GM12878 (cell line): Measurements from ENCODE around the gene NCAM2. TPM values are rescaled to one million over a fixed set of nuclear protein-coding genes. Genes with fewer than 3 reads are reported as not detected.

ENCODE experiments used
- ATAC-seq: fragments of 200-7000 bp; cut with Tn5 transposase; 3 replicates; pipeline ENCODE4 v1.9.1; 2020; ENCODE audit warnings: mild to moderate bottlenecking, moderate library complexity
- BruUV-seq: library from RNA; stranded (reverse); fragments of 400-500 nt; replicated peaks from 2 replicates; lab custom pipeline; 2021; lab: Mats Ljungman, UMichigan
- CTCF ChIA-PET: fragments of 300-600 bp; sonication (Branson Sonifier 250); formaldehyde crosslinking; extraction: SDS; loops from one replicate; lab custom pipeline; 2021; ENCODE audit warnings: inconsistent platforms; lab: Yijun Ruan, JAX
- POLR2A ChIA-PET: fragments of 350-600 bp; formaldehyde crosslinking; extraction: SDS; loops from one replicate; lab custom pipeline; 2021; ENCODE audit warnings: inconsistent platforms; lab: Charles Lee
- RAD21 ChIA-PET: fragments of 300-600 bp; sonication (Branson Sonifier 250); formaldehyde crosslinking; loops from one replicate; lab custom pipeline; 2023; ENCODE audit warnings: antibody characterized with exemption; ENCODE audit not compliant: unreplicated experiment; lab: Charles Lee
- SMC1A ChIA-PET: fragments of 300-600 bp; sonication (Branson Sonifier 250); formaldehyde crosslinking; loops from one replicate; lab custom pipeline; 2023; ENCODE audit not compliant: unreplicated experiment, uncharacterized antibody; lab: Charles Lee
- DNase-seq: peaks from one replicate; pipeline ENCODE4 v3.0.0-alpha.2; 2011; ENCODE audit warnings: low read depth, low spot score
- FAIRE-seq: peaks from 3 replicates; lab custom pipeline; 2011; peaks lifted over from hg19 to GRCh38; lab: Jason Lieb, UNC
- H2AFZ ChIP-seq: 2 replicates; pipeline ENCODE4 v1.6.0; 2011; ENCODE audit warnings: low read depth, low read length, control low read depth; ENCODE audit not compliant: control insufficient read depth
- H3K27ac ChIP-seq: 2 replicates; pipeline ENCODE4 v1.5.1; 2011; ENCODE audit warnings: control low read depth; ENCODE audit not compliant: control insufficient read depth, insufficient read depth
- H3K27me3 ChIP-seq, 2 experiments: replicated peaks in 1 of 2; 2 replicates each; pipeline versions ENCODE4 v1.6.0 to v1.6.1; 2011; ENCODE audit warnings: low read length in 1 of 2; ENCODE audit not compliant: control insufficient read depth in 2 of 2, insufficient read depth in 2 of 2
- H3K36me3 ChIP-seq, 2 experiments: 2 replicates each; pipeline ENCODE4 v1.5.1; 2011; ENCODE audit warnings: low read length in 1 of 2; ENCODE audit not compliant: control insufficient read depth in 2 of 2, insufficient read depth in 2 of 2
- H3K4me1 ChIP-seq: 2 replicates; pipeline ENCODE4 v1.6.1; 2011; ENCODE audit warnings: mild to moderate bottlenecking, low read length, moderate library complexity, mixed read lengths; ENCODE audit not compliant: control insufficient read depth, insufficient read depth
- H3K4me2 ChIP-seq: 2 replicates; pipeline ENCODE4 v1.6.0; 2011; ENCODE audit warnings: control low read depth; ENCODE audit not compliant: control insufficient read depth, insufficient read depth
- H3K4me3 ChIP-seq: fragments of 200-600 bp; sonication (generic); 2 replicates; pipeline ENCODE4 v1.5.1; 2016
- H3K79me2 ChIP-seq: 2 replicates; pipeline ENCODE4 v1.6.0; 2011; ENCODE audit warnings: low read length; ENCODE audit not compliant: control insufficient read depth, insufficient read depth
- H3K9ac ChIP-seq: 2 replicates; pipeline ENCODE4 v1.8.0; 2011; ENCODE audit warnings: low read length, control low read depth, mixed read lengths; ENCODE audit not compliant: control insufficient read depth, insufficient read depth
- H3K9me3 ChIP-seq: replicated peaks from 3 replicates; pipeline ENCODE4 v1.5.1; 2011; ENCODE audit warnings: mild to moderate bottlenecking, low read length; ENCODE audit not compliant: control insufficient read depth, insufficient read depth
- H4K20me1 ChIP-seq: 2 replicates; pipeline ENCODE4 v1.6.0; 2011; ENCODE audit not compliant: control insufficient read depth, insufficient read depth
- BRCA1 ChIP-seq: IDR thresholded peaks from 2 replicates; pipeline ENCODE4 v1.6.1; 2011; ENCODE audit warnings: low read depth, low read length, improper control_type of control experiment
- EGR1 ChIP-seq, 2 experiments: IDR thresholded peaks; 1 replicate in 1 of 2; 2 replicates in 1 of 2; pipeline ENCODE4 v1.6.1; 2011 to 2012; ENCODE audit warnings: low read depth in 2 of 2, low read length in 2 of 2, borderline replicate concordance in 1 of 2, mild to moderate bottlenecking in 1 of 2, moderate library complexity in 1 of 2
- GABPA ChIP-seq: IDR thresholded peaks from 2 replicates; pipeline ENCODE4 v1.6.1; 2014; ENCODE audit warnings: antibody characterized with exemption, low read depth, mild to moderate bottlenecking, inconsistent platforms
- HDGF ChIP-seq: fragments of 450-650 bp; IDR thresholded peaks from 2 replicates; pipeline ENCODE4 v1.6.1; 2016; ENCODE audit warnings: antibody characterized with exemption
- MEF2B ChIP-seq: fragments of 450-650 bp; IDR thresholded peaks from 2 replicates; pipeline ENCODE4 v1.6.1; 2018; ENCODE audit warnings: mild to moderate bottlenecking, moderate library complexity; ENCODE audit not compliant: partially characterized antibody, poor library complexity, severe bottlenecking
- NRF1 ChIP-seq: conservative IDR thresholded peaks from 2 replicates; pipeline ENCODE4 v1.6.1; 2011; ENCODE audit warnings: mild to moderate bottlenecking, low read depth, low read length, improper control_type of control experiment
- PAX8 ChIP-seq: fragments of 450-650 bp; IDR thresholded peaks from 2 replicates; pipeline ENCODE4 v1.6.1; 2017; ENCODE audit warnings: mild to moderate bottlenecking, moderate library complexity
- WGBS: methylation state at CpG from one replicate; pipeline ENCODE4 v1.1.6; 2016; ENCODE audit warnings: low lambda C conversion rate; ENCODE audit not compliant: insufficient replicate concordance, insufficient coverage; ENCODE audit errors: missing lambda C conversion rate; 5-methylcytosine and 5-hydroxymethylcytosine counted together
- in situ Hi-C: fragments of 300-500 bp; cut with MboI; formaldehyde crosslinking; loops from 9 replicates; pipeline ENCODE4 v1.14.3; 2018; ENCODE audit warnings: mixed read lengths
- intact Hi-C: fragments of 100-400 bp; cut with micrococcal nuclease; formaldehyde crosslinking; loops from one replicate; pipeline ENCODE4 v1.14.2; 2022; ENCODE audit not compliant: unreplicated experiment
- polyA plus RNA-seq, 11 experiments: library from polyadenylated mRNA; depleted of rRNA in 4 of 11; unstranded in 6 of 11; stranded (reverse) in 5 of 11; fragments of >200 nt; fragmentation: Nextera tagmentation in 4 of 11; fragmentation: Illumina TruSeq in 1 of 11; extraction: Ambion mirVana in 4 of 11; extraction: Trizol in 1 of 11; gene quantifications; 1 replicate in 1 of 11; 2 replicates in 10 of 11; pipeline versions ENCODE4 v1.2.1 to v1.2.3, GENCODE V29; 2011 to 2016; ENCODE audit warnings: inconsistent platforms in 2 of 11, missing spikeins in 2 of 11, low read depth in 1 of 11
- total RNA-seq, 4 experiments: library from RNA; depleted of rRNA in 3 of 4; stranded (reverse); fragments of >200 nt in 3 of 4; fragmentation: Illumina TruSeq in 1 of 4; extraction: Trizol in 1 of 4; gene quantifications; 2 replicates each; pipeline versions ENCODE4 v1.2.1 to v1.2.3, GENCODE V29; 2013 to 2021
- TF ChIP-seq, protein P1 (sequence below): fragments of 450-650 bp; formaldehyde crosslinking; IDR thresholded peaks from 2 replicates; pipeline ENCODE4 v1.4.0; 2022; ENCODE audit warnings: mild to moderate bottlenecking, moderate library complexity
- TF ChIP-seq, protein P2 (sequence below): fragments of 450-650 bp; IDR thresholded peaks from 2 replicates; pipeline ENCODE4 v1.6.1; 2016; ENCODE audit warnings: mild to moderate bottlenecking, moderate library complexity, borderline replicate concordance
- TF ChIP-seq, protein P3 (sequence below): IDR thresholded peaks from 2 replicates; pipeline ENCODE4 v1.6.1; 2011; ENCODE audit warnings: low read depth, mild to moderate bottlenecking, low read length, moderate library complexity, borderline replicate concordance; ENCODE audit errors: extremely low read depth

Gene NCAM2
- total and polyA plus RNA-seq, 10 of the 15 experiments (the other 5 are each of a cell fraction or from before 2014, with no cell fraction given) = 0.23 to 0.27 TPM; not detected in 8

DNA sequence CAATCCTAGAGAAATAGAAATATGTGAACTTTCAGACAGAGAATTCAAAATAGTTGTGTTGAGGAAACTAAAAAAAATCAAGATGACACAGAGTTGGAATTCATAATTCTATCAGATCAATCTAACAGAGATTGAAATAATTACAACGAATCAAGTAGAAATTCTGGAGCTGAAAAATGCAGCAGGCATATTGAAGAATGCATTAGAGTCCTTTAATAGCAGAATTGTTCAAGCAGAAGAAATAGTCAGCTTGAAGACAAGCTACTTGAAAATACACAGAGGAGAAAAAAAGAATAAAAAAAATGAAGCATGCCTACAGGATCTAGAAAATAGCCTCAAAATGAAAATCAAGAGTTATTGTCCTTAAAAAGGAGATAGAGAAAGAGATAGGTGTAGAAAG is 347.1 kb downstream of the NCAM2 start:
- Histone ChIP-seq H3K9ac (no peak overlapping the region), H3K27me3 (no peaks in the 10 kb centered on the region), H3K79me2 (no peaks in the 10 kb centered on the region), H3K36me3 (no peaks in the 10 kb centered on the region), H3K27ac (no peak overlapping the region), H3K9me3 (no peaks in the 10 kb centered on the region; the same call in 2 of the 3 replicates), H3K4me3 (no peak overlapping the region), H2AFZ (no peak overlapping the region), H3K4me1 (no peaks in the 10 kb centered on the region), H4K20me1 (no peaks in the 10 kb centered on the region), H3K4me2 (no peak overlapping the region)
- FAIRE-seq = no peak
- TF ChIP-seq, protein P1, sequence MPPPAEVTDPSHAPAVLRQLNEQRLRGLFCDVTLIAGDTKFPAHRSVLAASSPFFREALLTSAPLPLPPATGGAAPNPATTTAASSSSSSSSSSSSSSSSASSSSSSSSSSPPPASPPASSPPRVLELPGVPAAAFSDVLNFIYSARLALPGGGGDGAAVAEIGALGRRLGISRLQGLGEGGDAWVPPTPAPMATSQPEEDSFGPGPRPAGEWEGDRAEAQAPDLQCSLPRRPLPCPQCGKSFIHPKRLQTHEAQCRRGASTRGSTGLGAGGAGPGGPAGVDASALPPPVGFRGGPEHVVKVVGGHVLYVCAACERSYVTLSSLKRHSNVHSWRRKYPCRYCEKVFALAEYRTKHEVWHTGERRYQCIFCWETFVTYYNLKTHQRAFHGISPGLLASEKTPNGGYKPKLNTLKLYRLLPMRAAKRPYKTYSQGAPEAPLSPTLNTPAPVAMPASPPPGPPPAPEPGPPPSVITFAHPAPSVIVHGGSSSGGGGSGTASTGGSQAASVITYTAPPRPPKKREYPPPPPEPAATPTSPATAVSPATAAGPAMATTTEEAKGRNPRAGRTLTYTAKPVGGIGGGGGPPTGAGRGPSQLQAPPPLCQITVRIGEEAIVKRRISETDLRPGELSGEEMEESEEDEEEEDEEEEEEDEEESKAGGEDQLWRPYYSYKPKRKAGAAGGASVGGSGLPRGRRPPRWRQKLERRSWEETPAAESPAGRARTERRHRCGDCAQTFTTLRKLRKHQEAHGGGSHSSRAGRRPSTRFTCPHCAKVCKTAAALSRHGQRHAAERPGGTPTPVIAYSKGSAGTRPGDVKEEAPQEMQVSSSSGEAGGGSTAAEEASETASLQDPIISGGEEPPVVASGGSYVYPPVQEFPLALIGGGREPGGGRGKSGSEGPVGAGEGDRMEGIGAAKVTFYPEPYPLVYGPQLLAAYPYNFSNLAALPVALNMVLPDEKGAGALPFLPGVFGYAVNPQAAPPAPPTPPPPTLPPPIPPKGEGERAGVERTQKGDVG (CRISPR knock-in tag) = no peak
- ChIA-PET SMC1A (no interaction called here), POLR2A (no interaction called here), CTCF (no interaction called here), RAD21 (no interaction called here)
- BruUV-seq = no TSS peak
- DNase-seq = no peak
- 0% methylated on average over 1 of the region's 1 CpG for WGBS
- in situ Hi-C loops = no loop called here
- intact Hi-C loops = no loop called here
- no peak for ATAC-seq

DNA sequence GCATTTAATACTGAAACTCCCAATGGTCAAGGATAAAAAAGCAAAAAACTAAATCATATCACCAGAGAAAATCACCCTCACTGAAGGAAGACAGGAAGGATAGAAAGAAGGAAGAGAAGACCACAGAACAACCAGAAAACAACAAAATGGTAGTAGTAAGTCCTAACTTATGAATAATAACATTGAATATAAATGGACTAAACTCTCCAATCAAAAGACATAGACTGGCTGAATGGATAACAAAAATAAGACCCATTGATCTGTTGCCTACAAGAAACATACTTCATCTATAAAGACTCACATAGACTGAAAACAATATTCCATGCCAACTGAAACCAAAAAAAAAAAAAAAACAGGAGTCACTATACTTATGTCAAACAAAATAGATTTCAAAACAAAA is 347.7 kb downstream of the NCAM2 start:
- H3K4me2 ChIP-seq = no peak overlapping the region
- H3K9ac ChIP-seq = no peak overlapping the region
- no peaks in the 10 kb centered on the region; the same call in 2 of the 3 replicates for H3K9me3 ChIP-seq
- H3K36me3 ChIP-seq = no peaks in the 10 kb centered on the region
- RAD21 ChIA-PET = no interaction called here
- no peak overlapping the region for H3K27ac ChIP-seq
- TF ChIP-seq GABPA (no peak), NRF1 (no peak), EGR1 (IDR thresholded peaks at IDR 0.05; ENCODE audit: borderline replicate concordance in 1 of 2, low read depth in 2 of 2, low read length in 2 of 2) (no peak), MEF2B (no peak), HDGF (no peak), BRCA1 (no peak), PAX8 (no peak)
- TF ChIP-seq, protein P2, sequence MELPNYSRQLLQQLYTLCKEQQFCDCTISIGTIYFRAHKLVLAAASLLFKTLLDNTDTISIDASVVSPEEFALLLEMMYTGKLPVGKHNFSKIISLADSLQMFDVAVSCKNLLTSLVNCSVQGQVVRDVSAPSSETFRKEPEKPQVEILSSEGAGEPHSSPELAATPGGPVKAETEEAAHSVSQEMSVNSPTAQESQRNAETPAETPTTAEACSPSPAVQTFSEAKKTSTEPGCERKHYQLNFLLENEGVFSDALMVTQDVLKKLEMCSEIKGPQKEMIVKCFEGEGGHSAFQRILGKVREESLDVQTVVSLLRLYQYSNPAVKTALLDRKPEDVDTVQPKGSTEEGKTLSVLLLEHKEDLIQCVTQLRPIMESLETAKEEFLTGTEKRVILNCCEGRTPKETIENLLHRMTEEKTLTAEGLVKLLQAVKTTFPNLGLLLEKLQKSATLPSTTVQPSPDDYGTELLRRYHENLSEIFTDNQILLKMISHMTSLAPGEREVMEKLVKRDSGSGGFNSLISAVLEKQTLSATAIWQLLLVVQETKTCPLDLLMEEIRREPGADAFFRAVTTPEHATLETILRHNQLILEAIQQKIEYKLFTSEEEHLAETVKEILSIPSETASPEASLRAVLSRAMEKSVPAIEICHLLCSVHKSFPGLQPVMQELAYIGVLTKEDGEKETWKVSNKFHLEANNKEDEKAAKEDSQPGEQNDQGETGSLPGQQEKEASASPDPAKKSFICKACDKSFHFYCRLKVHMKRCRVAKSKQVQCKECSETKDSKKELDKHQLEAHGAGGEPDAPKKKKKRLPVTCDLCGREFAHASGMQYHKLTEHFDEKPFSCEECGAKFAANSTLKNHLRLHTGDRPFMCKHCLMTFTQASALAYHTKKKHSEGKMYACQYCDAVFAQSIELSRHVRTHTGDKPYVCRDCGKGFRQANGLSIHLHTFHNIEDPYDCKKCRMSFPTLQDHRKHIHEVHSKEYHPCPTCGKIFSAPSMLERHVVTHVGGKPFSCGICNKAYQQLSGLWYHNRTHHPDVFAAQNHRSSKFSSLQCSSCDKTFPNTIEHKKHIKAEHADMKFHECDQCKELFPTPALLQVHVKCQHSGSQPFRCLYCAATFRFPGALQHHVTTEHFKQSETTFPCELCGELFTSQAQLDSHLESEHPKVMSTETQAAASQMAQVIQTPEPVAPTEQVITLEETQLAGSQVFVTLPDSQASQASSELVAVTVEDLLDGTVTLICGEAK = no peak
- TF ChIP-seq, protein P3, sequence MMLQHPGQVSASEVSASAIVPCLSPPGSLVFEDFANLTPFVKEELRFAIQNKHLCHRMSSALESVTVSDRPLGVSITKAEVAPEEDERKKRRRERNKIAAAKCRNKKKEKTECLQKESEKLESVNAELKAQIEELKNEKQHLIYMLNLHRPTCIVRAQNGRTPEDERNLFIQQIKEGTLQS = no peak
- in situ Hi-C loops (no loop called here), intact Hi-C loops (no loop called here)
- H2AFZ ChIP-seq = no peak overlapping the region
- SMC1A ChIA-PET = no interaction called here
- no peak for ATAC-seq
- POLR2A ChIA-PET = no interaction called here
- FAIRE-seq = no peak
- no peaks in the 10 kb centered on the region for H4K20me1 ChIP-seq
- no TSS peak for BruUV-seq
- H3K79me2 ChIP-seq = no peaks in the 10 kb centered on the region
- no peaks in the 10 kb centered on the region for H3K27me3 ChIP-seq
- DNase-seq = no peak
- H3K4me3 ChIP-seq = no peak overlapping the region
- CTCF ChIA-PET = no interaction called here
- H3K4me1 ChIP-seq = no peaks in the 10 kb centered on the region
